Measurements from ENCODE around the gene DERL3.

DERL3 gene

DNA sequence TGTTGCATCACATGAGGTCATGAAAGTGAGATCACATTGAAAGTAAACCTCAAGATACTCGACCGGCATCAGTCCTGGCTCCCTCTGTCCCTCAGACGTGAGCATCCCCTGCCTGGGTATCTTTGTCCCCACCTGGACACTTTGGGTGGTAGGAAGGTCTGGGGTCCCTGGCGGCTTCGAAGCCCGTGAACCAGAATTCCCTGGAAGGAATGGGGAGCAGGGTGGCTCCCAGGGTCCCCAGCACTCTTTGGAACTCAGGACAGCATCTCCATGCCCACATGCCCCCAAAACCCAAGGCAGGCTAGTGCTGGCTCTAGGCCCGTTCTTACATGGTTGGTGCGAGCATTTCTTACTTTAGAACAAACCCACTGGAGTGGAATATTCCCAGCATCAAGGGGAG, 7.5 kb downstream of the DERL3 start:
- DNase-seq (ENCODE audit: low read depth in 3 of 3), result no peak

DNA sequence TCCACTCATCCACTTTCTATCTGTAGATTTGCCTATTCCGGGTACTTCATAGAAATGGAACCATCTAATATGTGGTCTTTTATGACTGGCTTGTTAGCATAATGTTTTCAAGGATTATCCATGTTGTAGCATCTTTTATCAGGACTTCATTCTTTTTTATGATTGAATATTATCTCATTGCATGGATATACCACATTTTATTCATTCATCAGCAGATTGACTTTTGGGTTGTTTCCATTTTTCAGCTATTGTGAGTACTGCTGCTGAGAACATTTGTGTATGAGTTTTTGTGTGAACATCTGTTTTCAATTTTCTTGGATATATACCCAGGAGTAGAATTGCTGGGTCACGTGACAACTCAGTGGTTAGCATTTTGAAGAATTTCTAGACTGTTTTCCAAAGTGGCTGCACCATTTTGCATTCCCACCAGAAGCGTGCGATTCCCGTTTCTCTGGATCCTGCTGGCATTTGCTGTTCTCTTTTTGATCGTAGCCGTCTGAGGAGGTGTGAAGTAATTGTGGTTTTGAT, 8.9 kb downstream of the DERL3 start:
- no peak for DNase-seq (ENCODE audit: low read depth in 3 of 3)

DNA sequence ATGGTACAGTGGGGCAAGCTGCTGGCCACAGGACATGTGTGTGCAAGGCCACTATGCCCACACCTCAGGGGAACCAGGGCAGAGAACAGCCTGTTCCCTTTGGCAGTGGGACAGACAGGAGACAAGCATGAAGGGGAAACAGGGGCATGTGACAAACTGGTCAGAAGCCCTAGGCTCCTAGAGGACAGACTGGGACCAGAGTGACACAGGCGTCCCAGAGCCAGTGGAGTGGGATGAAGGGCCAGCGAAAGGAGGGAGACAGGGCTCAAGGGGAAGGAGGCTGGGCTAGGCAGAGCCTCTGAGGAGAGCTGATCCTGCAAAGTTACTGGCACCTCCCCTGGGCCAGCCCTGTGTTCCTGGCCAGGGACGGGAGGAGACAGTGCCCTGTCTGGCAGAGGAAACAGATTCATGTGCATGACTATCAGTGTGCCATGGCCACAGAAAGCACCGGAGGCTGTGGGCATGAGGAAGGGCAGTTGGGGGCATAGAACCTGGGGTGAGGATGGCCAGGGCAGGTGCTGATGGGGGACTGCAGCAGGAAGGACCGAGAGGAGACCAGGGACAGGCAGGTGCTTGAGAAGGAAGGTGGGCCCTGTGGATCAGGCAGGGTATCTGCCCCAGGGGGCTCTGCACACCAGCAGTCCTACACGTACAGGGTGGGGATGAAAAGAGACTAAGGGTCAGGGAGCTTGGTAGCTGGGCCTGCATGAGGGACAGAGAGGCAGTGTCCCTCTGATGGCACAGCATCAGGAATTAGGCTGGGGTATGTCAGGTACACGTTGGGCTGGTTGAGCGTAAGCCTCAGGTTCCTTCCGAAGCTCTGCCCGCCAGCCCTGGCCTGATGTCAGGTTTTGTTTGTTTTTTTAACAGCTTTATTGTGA, 9.8 kb downstream of the DERL3 start:
- no peak for DNase-seq (ENCODE audit: low read depth in 3 of 3)

DNA sequence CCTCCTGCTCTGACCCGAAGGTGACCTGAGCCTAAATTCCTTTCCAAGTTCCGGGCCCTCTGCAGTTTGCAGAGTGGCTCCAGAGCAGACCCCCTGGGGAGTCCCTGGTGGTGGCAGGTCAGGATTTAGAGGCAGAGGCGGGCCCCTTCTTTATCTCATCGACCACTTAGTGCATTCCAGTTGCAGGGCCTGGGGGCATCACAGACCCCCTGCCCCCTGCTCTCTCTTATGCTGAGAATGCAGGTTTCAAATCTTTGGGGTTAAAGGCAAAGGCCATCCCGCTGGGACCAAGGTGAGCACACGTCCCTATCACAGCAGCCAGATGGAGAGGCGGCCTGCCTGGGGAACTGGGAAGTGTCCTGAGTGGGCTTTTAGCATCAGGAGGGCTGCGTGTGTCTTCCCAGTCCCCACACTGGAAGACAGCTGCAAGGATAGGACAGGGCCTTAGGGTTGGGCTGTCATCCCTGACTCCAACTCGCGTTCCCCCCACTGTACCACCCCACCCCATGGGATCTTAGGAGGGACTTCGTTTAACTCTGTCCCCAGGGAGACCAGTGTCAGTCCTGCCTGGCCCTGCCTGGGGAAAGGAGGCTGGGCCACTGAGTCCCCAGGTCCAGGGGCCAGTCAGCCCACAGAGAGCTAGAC, 11.3 kb downstream of the DERL3 start:
- DNase-seq (ENCODE audit: low read depth in 3 of 3), result no peak

DNA sequence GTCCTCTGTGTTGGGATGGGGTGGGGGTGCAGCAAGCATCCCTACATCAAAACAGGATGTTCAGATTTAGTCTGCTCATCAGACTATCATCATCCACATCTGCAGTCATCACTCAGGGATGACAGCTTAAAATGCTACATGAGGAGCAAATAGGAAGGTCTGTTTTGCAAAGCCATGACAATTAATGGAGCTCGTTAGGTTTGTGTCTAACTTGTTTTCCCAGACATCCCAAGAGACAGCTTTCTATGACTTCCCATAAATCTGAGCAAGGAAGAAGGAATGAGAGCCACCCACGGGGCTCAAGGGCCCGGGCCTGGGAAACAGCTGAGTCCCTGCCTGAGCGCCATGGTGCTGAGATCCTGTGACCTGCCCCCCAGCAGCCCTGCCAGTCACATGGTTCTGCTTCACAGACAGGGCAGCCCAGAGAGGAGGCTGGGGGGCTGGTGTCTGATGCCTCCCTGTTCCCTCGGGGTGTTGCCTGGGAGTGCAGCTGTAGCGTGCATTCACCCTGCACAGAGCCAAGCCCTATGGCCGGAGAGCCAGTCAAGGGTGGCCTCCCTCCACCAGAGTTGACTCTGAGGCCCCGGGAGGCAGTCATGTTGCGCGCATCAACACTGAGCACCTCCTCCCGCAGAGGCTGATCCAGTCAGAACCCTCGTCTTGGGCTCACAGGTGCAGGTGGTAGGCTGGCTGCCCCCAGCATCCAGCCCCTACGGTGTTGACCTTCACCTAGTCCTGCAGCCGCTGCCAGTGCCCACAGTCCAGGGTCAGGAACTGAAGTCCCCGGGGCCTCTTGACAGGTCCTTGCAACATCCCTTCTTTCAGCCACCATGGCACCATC, 12.1 kb downstream of the DERL3 start:
- DNase-seq (ENCODE audit: low read depth in 3 of 3), result no peak

DNA sequence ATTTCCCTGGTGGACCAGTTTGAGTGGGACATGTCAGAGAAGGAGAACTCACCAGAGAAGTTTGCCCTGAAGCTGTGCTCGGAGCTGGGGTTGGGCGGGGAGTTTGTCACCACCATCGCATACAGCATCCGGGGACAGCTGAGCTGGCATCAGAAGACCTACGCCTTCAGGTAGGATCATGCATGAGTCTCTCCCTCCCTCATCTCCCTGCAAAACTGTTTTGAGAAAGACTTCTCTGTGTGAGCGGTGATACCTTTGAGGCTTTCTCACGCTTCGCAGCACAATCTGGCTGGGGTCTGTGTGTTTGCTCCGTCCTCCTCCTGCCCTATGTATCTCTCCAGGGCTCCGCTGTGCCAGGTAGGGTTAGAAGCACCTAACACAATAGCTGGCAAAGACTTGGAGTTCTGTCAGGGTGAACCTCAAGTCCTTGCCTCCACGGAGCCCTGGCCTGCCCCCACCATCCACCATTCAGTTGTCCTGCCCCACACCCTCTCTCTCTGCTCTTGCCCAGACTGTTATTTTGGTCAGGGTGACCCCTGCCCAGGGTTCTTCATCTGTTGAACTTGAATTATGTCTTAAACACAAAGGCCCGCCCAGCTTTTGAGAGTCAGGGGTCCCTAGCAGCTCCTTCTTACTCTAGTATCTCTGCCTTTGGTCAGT, 13.4 kb downstream of the DERL3 start:
- DNase-seq (ENCODE audit: low read depth in 3 of 3), result no peak

DNA sequence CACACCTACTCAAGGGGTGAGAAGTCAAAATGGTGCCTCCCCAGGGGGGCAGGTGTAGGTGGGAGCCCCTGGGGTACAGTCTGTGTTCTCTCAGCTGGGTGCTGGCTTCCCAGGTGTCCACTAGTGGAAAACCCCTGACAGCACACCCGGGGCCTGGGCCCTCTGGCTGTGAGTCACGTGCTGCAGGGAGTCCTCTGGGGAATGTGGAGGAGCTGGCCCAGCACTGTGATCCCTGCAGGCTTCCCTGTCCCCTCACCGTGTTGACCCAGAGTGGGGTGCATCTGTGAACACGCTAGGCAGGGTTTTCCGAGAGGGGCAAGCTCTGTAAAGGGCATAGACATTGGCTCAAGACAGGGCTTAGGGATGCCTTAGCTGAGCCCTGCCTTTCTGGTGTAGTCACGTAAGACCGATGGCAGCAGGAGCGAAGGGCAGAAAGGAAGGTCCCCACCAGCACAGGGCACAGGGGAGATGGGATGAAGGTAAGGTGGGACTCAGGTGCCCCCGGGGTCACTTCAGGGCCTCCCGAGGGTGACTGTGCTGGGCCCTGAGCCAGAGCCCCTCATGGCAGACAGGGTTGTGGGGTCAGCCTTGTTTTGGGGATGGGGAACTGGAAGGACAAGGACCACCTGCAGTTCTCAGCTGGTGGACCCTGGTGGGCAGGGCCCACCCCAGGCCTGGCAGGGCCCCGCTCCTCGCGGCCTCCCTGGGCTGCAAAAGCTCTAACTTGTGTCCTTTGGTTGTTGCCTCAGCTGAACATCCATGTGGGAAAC, 14.1 kb downstream of the DERL3 start:
- no peak for DNase-seq (ENCODE audit: low read depth in 3 of 3)

DNA sequence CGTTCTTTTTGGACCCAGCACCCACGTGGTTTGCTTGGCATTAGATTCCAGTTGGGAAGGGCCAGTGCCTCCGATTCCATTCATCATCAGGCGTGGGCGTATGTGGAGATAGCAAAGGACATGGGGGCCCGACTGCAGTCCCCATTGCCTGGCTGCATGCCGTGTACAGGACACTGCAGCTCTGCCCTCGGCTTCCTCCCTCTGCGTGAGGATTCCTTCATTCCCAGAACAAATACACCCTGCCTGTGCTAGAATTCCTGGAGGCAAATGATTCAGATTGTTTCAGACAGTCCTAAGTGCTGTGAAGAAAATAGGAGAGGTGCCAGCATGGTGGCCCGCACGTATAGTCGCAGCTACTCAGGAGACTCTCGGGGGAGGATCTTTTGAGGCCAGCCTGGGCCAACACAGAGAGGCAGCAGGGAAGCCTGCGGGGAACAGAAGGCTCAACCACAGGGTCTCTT, 15.4 kb downstream of the DERL3 start:
- DNase-seq (ENCODE audit: low read depth in 3 of 3), result no peak

DNA sequence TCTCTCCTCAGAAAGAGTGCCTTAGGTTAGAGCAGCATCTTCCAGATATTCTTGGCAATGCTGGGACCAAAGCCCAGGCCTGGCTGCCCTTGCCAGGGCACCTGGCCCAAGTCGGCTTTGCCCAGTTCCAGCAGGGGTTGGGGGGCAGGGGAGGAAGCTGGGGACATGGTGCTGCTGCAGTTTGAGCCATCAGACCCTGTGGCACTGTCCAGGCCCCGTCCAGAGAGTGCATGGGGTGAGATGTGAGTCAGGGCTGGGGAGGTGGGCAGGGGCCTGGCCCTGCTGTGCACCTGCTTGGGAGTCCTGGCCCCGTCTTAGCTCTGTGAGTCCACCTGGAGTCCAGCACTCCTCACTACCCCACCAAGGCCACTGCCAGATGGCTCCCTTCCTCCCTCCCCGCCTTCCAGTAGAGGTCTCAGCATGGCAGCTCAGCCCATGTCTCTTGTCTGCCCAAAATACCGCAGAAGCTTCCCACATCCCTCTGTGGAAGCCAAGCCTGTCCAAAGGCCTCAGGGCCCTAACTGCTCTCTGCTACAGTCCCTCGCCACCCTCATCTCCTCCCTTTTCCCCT, 16.6 kb downstream of the DERL3 start:
- no peak for DNase-seq (ENCODE audit: low read depth in 3 of 3)

DNA sequence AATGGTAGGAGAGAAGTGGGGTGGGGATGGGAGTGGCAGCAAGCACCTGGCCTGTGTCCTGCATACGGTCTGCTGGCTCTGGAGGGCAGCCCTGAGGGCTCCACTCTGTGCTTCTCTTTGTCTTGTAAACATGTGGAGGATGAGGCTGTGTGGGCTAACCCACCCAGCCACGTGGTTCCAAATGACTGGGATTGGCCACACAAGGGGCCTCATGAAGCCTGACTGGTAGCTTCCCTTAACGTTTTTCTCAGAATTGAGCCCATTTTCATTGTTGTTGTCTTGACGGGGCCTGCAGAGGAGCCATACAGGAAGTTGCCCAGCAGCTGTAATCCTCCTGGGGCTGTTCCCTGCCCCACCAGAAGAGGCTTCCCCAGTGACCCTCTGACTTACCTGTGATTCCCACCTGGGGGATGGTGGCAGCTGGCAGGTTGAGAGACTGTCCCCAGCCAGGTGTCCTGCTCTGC, 18.0 kb downstream of the DERL3 start:
- no peak for DNase-seq (ENCODE audit: low read depth in 3 of 3)

DNA sequence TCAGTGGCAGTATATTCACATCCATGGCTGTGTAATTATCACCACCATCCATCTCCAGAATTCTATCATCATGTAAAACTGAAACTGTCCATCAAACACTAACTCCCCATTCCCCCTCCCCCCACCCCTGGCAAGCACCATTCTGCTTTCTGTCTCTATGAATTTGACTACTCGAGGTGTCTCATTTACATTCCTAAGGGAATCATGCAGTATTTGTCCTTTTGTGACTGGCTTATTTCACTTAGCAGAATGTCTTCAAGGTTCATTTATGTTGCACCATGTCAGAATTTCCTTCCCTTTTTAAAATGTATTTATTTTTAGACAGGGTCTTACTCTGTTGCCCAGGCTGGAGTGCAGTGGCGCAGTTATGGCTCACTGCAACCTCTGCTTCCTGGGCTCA, 20.3 kb downstream of the DERL3 start:
- no peak for DNase-seq (ENCODE audit: low read depth in 3 of 3)

DNA sequence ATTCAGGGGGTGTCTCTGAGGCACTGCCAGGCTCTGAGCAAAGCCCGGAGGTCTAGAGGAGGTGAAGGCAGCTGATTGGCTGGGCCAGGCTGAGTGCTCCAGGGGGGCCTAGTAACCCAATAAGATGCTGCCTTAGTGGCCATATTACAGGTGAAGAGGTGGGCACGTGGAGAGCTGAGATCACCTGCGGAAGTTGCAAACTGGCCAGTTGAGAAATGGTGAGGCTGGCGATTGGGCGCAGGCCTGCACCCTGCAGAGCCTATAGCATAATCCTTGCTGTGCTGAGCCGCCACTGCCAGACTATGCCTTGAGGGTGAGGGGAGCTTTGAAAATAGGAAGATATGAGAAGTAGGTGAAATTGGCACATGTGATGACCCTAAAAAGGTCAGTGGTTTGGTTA, 21.7 kb downstream of the DERL3 start:
- no peak for DNase-seq (ENCODE audit: low read depth in 3 of 3)

DNA sequence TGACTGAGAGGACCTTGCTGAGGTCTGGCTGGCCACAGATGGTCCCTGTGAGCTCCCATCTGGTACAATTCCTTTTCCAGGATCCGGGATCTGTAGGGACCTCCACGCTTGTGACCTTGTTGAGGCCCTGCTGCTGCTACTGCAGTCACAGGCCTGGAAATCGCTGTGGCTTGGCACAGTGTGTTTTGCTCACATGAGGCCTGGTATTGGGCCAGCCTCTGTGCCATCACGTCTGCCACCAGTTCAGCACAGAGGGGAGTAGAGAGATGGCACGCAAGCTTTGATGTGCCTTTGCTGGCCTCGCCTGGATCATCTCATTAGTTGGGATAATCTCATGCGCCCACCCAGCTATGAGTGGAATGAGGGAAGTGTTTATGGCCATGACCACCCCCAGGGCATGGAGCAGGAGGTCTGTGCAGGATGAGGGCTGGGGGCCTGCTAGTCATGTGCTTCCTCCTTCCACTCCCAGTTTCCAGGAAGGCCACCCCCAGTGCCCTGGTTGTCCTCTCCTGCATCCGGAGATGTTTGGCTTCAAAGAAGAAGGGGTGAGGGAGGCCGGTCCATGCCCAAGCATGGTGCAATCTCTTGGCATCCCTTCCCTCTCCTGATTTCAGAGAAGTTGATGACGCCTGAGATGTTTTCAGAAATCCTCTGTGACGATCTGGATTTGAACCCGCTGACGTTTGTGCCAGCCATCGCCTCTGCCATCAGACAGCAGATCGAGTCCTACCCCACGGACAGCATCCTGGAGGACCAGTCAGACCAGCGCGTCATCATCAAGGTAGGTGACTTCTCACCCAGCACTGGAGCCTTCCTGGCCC, 22.4 kb downstream of the DERL3 start:
- no peak for DNase-seq (ENCODE audit: low read depth in 3 of 3)

DNA sequence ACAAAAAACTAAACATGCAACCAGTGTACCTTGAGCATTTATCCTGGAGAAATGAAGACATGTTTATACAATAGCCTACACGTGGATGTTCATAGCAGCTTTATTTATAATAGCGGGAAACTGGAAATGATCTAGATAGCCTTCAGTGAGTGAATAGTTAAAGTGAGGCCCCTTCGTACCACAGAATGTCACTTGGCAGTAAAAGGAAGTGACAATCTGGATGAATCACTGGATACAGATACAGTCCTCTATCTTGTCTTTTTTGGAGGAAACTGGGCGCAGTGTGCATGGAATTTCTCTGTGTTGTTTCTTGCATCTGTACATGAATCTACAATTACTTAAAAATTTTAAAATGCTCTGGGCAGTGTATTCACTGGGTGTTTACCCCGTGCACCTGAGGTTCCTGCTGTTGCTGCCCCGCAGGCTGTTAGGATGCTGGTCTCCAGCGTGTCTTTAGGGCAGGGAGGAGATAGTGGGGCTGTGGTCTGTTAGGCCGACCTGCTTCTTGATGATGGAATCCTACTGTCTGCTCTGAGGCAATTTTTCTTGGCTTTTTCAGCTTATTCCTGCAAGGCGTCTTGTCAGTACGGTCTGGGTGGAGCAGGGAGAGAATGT, 23.2 kb downstream of the DERL3 start:
- DNase-seq (ENCODE audit: low read depth in 3 of 3), result no peak

DNA sequence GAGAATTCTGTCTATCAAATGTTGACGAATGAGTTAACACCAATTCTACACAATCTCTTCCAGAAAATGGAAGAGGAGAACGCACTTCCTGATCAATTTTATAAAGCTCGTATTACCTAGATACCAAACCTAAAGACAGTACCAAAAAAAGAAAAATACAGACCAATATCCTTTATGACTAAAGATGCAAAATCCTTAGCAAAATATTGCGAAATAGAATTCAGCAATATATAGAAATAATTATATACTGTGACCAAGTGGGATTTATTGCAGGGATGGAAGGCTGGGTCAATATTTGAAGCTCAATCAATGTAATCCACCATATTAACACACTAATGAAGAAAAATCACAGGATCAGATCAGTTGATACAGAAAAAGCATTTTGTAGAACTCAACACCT, 26.4 kb downstream of the DERL3 start:
- no peak for DNase-seq (ENCODE audit: low read depth in 3 of 3)

DNA sequence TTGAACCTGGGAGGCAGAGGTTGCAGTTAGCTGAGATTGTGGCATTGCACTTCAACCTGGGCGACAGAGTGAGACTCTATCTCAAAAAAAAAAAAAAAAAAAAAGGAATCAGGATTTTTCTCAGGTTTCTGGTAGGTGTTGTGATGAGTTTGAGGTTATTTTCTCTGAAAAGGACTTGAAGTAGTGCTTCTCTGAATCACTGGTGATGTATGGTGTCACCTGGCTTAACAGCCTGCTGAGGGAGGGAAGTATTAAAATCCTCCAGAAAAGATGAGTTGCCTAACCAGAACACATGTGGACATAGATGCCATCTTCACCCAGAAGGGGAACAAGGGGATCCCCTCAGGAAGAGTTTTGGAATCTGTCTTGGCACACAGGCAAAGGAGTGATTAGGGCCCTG, 32.0 kb downstream of the DERL3 start:
- no peak for DNase-seq (ENCODE audit: low read depth in 3 of 3)

DNA sequence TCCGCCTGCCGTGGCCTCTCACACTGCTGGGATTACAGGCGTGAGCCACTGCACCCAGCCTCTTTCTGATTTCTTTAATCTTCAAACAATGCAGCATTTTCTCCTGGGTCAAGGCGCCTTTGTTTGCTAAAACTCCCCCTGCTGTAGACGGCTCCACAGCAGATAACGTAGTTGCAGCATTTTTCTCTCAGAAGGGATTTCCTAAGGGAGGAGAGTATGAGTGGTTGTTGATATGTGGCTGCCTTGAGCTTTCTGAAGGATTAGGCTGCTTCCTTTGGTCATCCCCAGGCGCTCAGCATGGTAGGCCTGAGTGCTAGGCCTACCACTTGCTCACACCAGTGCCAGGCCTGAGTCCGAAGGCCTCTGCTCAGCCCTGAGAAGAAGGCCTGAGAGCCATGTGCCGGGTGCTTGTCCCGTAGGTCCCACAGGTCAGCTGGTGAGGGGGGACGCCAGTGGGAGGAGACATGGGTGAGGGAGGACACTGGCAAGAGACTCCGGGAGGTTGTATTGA, 34.0 kb downstream of the DERL3 start:
- DNase-seq (ENCODE audit: low read depth in 3 of 3), result no peak

DNA sequence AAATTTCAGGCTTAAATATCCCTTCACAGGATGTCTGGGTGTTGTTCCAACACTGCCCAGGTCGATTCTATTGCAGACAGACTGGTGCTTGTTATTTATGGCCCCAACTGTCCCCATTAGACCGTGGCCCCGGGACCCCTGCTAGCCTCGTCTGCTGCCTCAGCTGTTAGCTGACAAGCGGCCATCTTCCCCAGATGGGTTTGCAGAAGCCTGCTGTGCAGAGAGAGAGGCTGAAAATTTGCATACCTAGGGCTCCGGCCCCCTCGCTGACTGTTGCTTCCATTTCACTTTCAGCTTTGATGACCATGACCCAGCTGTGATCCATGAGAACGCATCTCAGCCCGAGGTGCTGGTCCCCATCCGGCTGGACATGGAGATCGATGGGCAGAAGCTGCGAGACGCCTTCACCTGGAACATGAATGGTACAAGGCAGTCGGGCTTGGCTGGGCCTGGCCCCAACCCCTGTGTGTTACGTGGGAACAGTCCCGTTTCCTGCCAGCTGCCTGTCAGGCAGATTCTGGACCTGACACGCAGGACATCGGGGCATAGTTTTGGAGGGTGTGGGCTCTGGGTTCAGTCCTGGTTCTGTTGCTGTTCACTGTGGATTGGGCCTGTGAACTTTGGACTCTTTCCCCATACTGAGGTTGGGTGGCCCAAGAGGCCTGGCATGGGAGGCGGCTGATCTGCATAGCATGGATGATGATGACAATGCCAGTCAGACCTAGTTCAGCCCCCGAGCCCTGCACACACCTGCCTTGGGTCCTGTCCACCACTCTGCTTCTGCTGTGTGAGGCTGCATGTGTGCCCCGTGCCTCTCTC, 35.6 kb downstream of the DERL3 start:
- DNase-seq (ENCODE audit: low read depth in 3 of 3), result no peak

All from stimulated activated CD4-positive, alpha-beta T cell treated with anti-CD3 and anti-CD28 coated beads, TNF-alpha, amount 100 ng/mL, for 4 hours (primary cell).